Measurements from ENCODE around the gene RHOBTB3. TPM values are rescaled to one million over a fixed set of nuclear protein-coding genes. Genes with fewer than 3 reads are reported as not detected.

The RHOBTB3 gene
- total and polyA plus RNA-seq, 7 donors, result 12.3 to 151 (median 75.6) TPM

- TF ChIP-seq CTCF (IDR thresholded peaks at IDR 0.05) (no peak), EP300 (IDR thresholded peaks at IDR 0.05) (no peak), POLR2A (IDR thresholded peaks at IDR 0.05) (no peak), POLR2AphosphoS5 (IDR thresholded peaks at IDR 0.05) (no peak)
- no peak overlapping the region for H3K27ac ChIP-seq
- intact Hi-C loops (cut with DNase I), result no loop called here
- H3K9me3 ChIP-seq, result no peaks in the 10 kb centered on the region
- DNase-seq, result no peak
- no peaks in the 10 kb centered on the region for H3K36me3 ChIP-seq
- no peaks in the 10 kb centered on the region for H3K4me1 ChIP-seq
- H3K4me3 ChIP-seq, result no peak overlapping the region
- 94 to 96% methylated on average over 1 of the region's 1 CpG for WGBS, 2 donors
- H3K27me3 ChIP-seq, result no peaks in the 10 kb centered on the region
Measured at GRCh38 chr5:95689680-95690079, 41.5 kb upstream of the RHOBTB3 start.

GRCh38 chr5:95690333-95690732, 40.8 kb upstream of the RHOBTB3 start:
- intact Hi-C loops (cut with DNase I), result no loop called here
- H3K27ac ChIP-seq, result no peak overlapping the region
- no peak overlapping the region for H3K4me3 ChIP-seq
- no peaks in the 10 kb centered on the region for H3K36me3 ChIP-seq
- no peak for DNase-seq
- no peaks in the 10 kb centered on the region for H3K9me3 ChIP-seq
- no peaks in the 10 kb centered on the region for H3K4me1 ChIP-seq
- TF ChIP-seq EP300 (IDR thresholded peaks at IDR 0.05), result no peak
- no peak for TF ChIP-seq POLR2AphosphoS5 (IDR thresholded peaks at IDR 0.05)
- TF ChIP-seq POLR2A (IDR thresholded peaks at IDR 0.05), result no peak
- no peak for TF ChIP-seq CTCF (IDR thresholded peaks at IDR 0.05)
- no peaks in the 10 kb centered on the region for H3K27me3 ChIP-seq

- no peak for TF ChIP-seq POLR2AphosphoS5 (IDR thresholded peaks at IDR 0.05)
- TF ChIP-seq CTCF (IDR thresholded peaks at IDR 0.05), result no peak
- no peak for TF ChIP-seq POLR2A (IDR thresholded peaks at IDR 0.05)
- no peak for TF ChIP-seq EP300 (IDR thresholded peaks at IDR 0.05)
- Histone ChIP-seq H3K27ac (no peak overlapping the region), H3K36me3 (no peaks in the 10 kb centered on the region), H3K27me3 (no peaks in the 10 kb centered on the region), H3K9me3 (no peaks in the 10 kb centered on the region), H3K4me1 (peaks cover 0 to 5% (median 0%) of the 10 kb centered on the region in 4 donors), H3K4me3 (no peak overlapping the region)
- WGBS, 2 donors, result 25 to 78% methylated on average over 7 of the region's 7 CpGs
- no peak for DNase-seq
- intact Hi-C loops (cut with DNase I), result no loop called here
Measured at GRCh38 chr5:95697781-95698681, 33.1 kb upstream of the RHOBTB3 start.

- no peak for TF ChIP-seq POLR2AphosphoS5 (IDR thresholded peaks at IDR 0.05)
- no peak for TF ChIP-seq EP300 (IDR thresholded peaks at IDR 0.05)
- no peak for TF ChIP-seq CTCF (IDR thresholded peaks at IDR 0.05)
- TF ChIP-seq POLR2A (IDR thresholded peaks at IDR 0.05), result no peak
- WGBS, 2 donors, result 98% methylated on average over 1 of the region's 1 CpG
- intact Hi-C loops (cut with DNase I), result no loop called here
- no peaks in the 10 kb centered on the region for H3K9me3 ChIP-seq
- no peak overlapping the region for H3K4me3 ChIP-seq
- H3K27me3 ChIP-seq, result no peaks in the 10 kb centered on the region
- H3K36me3 ChIP-seq, result no peaks in the 10 kb centered on the region
- no peak overlapping the region for H3K27ac ChIP-seq
- H3K4me1 ChIP-seq, result peaks cover 0 to 5% (median 0%) of the 10 kb centered on the region in 4 donors
- DNase-seq, result no peak
Measured at GRCh38 chr5:95699337-95699736, 31.8 kb upstream of the RHOBTB3 start.
